GM19328 (cell line): ENCODE data around the gene SYVN1.
"Not testable (repeated sequence)": the region's sequence is repeated elsewhere in the genome, so short reads cannot be mapped to it uniquely, and the experiment has no call there.

Experiments
- ATAC-seq: cut with Tn5 transposase; IDR thresholded peaks from one replicate; pipeline ENCODE4 v1.9.1; 2021; ENCODE audit warnings: mild to moderate bottlenecking, moderate library complexity; ENCODE audit not compliant: unreplicated experiment

SYVN1 gene

GRCh38 chr11:65134240-65134951 lies at the start of gene SYVN1:
SYVN1 (minus strand) TSS chr11:65134519; CDS start chr11:65133601, 918 bp downstream.
- ATAC-seq = peak; percentile 50

GRCh38 chr11:65183201-65183891 lies 49.0 kb upstream of the SYVN1 start:
- no peak for ATAC-seq

- no peak for ATAC-seq
These were observed 48.2 kb upstream of the SYVN1 start for GRCh38 chr11:65182258-65183170.

DNA sequence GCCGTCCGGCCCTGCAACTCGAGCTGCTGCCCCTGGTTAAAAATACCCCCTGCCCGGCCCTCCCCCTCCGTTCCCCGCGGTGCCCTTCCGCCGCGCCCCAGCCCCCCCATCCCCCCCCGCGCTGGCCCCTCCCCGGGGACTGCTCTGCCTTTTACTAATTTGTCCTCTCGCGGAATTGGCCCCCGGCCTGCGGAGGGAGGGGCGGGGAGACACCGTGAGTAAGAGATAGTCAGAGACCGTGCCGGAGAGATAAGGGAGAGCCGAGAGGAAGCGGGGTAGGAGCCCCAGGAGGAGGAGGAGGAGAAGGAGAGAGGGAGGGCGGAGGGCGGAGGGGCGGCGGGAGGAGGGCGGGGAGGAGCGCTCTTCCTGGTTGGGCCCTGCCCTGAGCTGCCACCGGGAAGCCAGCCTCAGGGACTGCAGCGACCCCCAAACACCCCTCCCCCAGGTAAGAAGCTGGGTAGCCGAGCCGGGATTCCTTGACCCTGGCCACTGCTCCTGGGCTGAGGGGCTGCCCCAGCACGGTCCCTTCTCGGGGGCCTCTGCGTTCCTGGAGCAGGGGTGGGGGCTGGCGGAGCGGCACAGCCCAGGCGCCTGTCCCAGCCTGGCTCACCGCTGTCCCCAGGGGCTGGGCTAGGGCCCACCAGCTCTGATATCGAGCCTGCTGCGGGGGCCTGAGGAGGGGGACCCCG lies 47.4 kb upstream of the SYVN1 start, which contains the start of gene CAPN1:
Gene CAPN1, plus strand, starts transcription at position 360 of the 689 bp plus-strand sequence. CDS start 774 bp downstream, outside the sequence.
- peak; percentile 49 for ATAC-seq

GRCh38 chr11:65180877-65181568 lies 46.7 kb upstream of the SYVN1 start:
- ATAC-seq = peak; percentile 37

- ATAC-seq = not testable (repeated sequence)
These were observed 40.3 kb upstream of the SYVN1 start for GRCh38 chr11:65174571-65175010.

DNA sequence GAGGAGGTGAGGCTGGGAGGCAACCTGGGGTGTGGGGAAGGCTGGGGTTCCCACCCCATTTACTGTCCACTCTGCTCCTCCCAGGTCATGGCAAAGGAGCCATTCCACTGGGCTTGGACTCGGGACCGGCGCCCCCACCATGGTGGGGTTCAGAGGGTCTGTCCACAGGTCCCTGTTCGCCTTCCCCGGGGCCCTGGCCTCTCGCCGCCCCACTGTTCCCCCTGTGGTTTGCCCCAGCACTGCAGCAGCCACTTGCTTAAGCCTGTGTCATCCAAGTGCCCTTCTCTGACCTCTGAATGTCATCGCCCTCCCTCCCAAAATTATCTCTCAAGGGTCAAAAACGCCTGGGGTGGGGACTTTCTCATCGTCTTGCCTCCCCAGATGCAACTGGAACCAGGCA lies 38.3 kb upstream of the SYVN1 start:
- no peak for ATAC-seq

GRCh38 chr11:65170058-65170534 lies 35.8 kb upstream of the SYVN1 start, which contains the start of gene SPDYC:
SPDYC (plus strand) TSS chr11:65170233; CDS start chr11:65171358, 1,125 bp downstream.
- ATAC-seq = no peak

GRCh38 chr11:65169164-65169641 lies 34.9 kb upstream of the SYVN1 start:
- ATAC-seq = no peak

DNA sequence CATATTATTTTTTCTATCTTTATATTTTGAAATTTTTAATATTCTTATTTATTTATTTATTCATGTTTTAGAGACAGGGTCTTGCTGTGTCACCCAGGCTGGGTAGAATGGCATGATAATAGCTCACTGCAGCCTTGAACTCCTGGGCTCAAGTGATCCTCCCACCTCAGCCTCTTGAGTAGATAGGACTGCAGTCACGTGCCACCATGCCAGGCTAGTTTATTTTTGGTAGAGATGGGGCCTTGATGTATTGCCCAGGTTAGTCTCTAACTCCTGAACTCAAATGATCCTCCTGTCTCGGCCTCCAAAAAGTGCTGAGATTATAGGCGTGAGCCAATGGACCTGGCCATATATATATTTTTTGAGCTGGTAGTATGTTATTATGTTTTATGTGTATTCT lies 33.3 kb upstream of the SYVN1 start:
- no peak for ATAC-seq

GRCh38 chr11:65166893-65167292 lies 32.6 kb upstream of the SYVN1 start:
- ATAC-seq = no peak

GRCh38 chr11:65165410-65166317 lies 31.3 kb upstream of the SYVN1 start:
- no peak for ATAC-seq

DNA sequence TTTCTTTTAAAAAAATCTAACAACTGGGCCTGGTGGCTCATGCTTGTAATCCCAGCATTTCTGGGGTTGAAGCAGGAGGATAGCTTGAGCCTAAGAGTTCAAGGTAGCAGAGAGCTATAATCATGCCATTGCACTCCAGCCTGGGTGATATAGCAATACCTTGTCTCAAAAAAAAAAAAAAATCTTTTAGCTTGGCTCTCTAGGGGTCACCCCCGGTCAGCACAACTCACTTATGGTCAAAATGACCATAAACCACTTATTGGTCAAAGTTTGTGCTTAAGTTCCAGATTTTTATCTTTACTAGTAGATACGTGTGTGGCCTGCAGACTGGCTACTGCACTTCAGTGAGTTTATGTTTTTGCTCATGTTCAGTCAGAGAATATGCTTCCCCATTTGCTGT lies 29.4 kb upstream of the SYVN1 start:
- no peak for ATAC-seq

GRCh38 chr11:65160643-65161042 lies 26.3 kb upstream of the SYVN1 start:
- no peak for ATAC-seq

DNA sequence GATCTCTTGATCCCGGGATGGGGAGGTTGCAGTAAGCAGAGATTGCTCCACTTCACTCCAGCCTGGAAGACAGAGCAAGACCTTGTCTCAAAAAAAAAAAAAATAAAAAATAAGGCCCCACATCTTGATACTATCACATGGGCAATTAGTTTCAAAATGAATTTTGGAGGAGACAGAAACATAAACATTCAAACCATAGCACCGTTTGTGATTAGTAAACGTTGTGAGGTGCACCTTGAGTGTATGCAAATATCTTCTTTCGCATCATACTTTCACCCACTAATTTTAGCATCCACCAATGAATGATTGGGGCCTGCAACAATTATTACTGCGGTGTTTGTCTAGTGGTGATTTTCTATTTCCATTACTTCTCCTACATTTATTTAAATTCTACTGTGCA lies 24.7 kb upstream of the SYVN1 start:
- ATAC-seq = peak; percentile 64

DNA sequence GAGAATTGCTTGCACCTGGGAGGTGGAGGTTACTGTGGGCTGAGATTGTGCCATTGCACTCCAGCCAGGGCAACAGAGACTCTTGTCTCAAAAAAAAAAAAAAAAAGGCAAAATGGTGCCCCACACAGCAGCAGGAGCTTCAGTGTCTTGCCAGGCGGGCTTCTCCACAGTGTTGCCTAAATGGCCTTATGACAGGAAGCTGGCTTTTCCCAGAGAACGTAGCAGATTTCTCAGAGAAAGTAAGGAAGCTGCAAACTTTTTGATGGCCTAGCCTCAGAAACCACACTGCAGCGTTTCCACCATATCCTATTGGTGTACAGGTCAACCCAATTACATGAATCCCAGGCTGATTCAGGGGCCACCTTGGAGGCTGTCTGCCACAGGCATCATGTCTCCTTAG lies 23.0 kb upstream of the SYVN1 start:
- no peak for ATAC-seq

GRCh38 chr11:65156926-65157325 lies 22.6 kb upstream of the SYVN1 start:
- no peak for ATAC-seq

GRCh38 chr11:65156256-65156655 lies 21.9 kb upstream of the SYVN1 start:
- no peak for ATAC-seq

GRCh38 chr11:65152122-65152521 lies 17.8 kb upstream of the SYVN1 start:
- no peak for ATAC-seq
